Forelimb muscle (tissue), 1 donor: ENCODE data around the gene ADAM10. TPM values are rescaled to one million over a fixed set of nuclear protein-coding genes. Genes with fewer than 3 reads are reported as not detected.

Experiments used
- DNase-seq: peaks from one replicate; pipeline ENCODE4 v3.0.0-alpha.2; 2013; ENCODE audit warnings: low read depth
- polyA plus RNA-seq: library from polyadenylated mRNA; unstranded; fragments of 120-200 nt; gene quantifications from one replicate; pipeline ENCODE4 v1.2.1, GENCODE V29; 2013; ENCODE audit not compliant: insufficient read length

ADAM10 gene
- polyA plus RNA-seq, 1 donor = 80.6 TPM

- DNase-seq = no peak
These were observed 196.8 kb downstream of the ADAM10 start for GRCh38 chr15:58552505-58553364.

DNA sequence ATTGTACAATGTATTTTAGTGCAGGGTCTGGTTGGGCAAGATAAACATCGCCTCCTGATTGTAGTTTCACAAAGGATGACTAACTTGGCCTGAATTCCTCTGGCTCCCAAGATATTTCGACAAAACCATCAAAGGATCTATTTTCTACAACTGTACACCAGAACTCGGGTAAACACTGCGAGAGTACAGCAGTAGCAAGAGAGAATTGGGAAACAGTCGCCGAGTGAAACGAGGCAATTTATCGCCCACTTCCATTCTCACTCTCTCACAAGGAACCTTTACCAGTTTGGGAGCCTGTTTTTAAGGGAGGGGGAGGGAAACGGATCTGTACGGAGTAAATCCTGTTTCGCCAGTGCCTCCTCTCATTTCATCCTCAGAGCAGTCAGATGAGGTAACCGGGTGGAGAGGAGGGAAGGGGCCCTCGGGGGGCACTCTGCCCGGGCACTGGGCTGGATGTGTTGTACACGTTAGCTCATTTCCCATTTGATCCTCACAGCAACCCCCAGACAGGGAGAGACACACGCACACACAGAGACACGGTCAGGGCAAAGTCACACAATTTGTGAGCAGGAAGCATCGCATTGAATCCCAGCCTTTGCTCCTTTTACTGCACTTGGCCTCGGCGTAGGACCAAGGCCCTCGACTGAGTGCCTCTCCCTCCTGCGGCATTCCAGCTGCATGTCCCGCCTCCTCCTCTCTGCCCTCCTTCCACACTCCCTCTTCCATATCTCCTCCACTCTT is 197.6 kb downstream of the ADAM10 start:
- no peak for DNase-seq

GRCh38 chr15:58551084-58551763 is 198.3 kb downstream of the ADAM10 start:
- DNase-seq = no peak

GRCh38 chr15:58549785-58550074 is 199.8 kb downstream of the ADAM10 start:
- no peak for DNase-seq

- DNase-seq = no peak
These were observed 200.3 kb downstream of the ADAM10 start for GRCh38 chr15:58549013-58549784.

- no peak for DNase-seq
These were observed 201.0 kb downstream of the ADAM10 start for GRCh38 chr15:58548308-58549012.

- DNase-seq = no peak
These were observed 201.7 kb downstream of the ADAM10 start for GRCh38 chr15:58547628-58548307.

GRCh38 chr15:58546635-58547627 is 202.6 kb downstream of the ADAM10 start:
- DNase-seq = no peak

DNA sequence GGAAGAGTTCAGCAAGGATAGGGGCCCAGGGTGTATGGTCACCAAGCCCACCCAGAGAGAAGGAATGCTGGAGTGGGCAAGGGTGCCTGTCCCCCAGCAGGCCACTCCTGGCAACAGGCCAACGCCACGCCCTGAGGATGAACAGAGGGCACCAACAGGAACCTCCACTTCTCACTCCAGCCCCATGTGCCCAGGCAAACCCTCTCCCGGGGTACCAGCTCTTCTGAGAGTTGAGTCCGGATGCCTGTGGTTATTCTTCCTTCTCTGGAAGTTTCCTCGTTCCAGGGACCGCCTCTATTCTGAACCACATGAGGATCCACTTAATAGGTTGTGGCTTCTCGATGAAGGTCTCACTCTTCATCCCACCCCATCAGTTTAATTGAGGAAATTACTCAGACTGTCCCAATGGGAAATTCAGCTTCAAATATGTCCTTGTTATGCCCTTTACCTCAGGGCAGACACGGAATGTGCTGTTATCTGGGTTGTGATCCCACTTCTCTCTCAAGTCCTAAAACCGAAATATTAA is 203.4 kb downstream of the ADAM10 start:
- DNase-seq = no peak

- no peak for DNase-seq
These were observed 204.0 kb downstream of the ADAM10 start for GRCh38 chr15:58545307-58546065.

- no peak for DNase-seq
These were observed 204.8 kb downstream of the ADAM10 start for GRCh38 chr15:58544756-58545155.

GRCh38 chr15:58543664-58544335 is 205.7 kb downstream of the ADAM10 start:
- DNase-seq = no peak

DNA sequence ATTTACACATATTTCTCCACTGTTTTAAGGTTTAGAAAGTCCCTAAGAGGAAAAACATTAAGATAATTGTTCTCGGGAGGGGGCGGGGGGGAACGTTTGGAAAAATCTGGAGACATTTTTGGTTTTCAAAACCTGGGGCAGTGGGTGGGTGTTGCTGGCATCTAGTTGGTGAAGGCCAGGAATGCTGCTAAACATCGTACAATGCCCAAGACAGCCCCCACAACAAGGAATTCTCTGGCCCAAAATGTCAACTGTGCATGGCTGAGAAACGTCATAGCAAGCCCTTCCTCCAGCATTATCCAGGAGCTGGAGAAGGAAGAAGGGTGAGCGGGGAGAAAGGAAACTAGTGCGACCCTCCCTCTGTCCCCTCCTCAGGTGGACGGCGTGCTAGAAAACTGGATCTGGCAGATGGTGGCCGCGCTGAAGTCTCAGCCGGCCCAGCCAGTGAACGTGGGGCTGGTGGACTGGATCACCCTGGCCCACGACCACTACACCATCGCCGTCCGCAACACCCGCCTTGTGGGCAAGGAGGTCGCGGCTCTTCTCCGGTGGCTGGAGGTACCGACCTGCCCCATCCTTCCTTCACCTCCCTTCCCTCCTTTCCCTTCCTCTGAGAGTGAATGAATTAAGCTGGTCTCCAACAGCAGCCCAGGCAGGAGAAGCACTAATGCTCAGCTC is 208.0 kb downstream of the ADAM10 start:
- no peak for DNase-seq

- no peak for DNase-seq
These were observed 210.0 kb downstream of the ADAM10 start for GRCh38 chr15:58539548-58539947.

- DNase-seq = no peak
These were observed 210.6 kb downstream of the ADAM10 start for GRCh38 chr15:58538901-58539300.
